Immature natural killer cell (primary cell): ENCODE results near the gene RSRC1. TPM values are rescaled to one million over a fixed set of nuclear protein-coding genes. Genes with fewer than 3 reads are reported as not detected.

Experiments
- DNase-seq, 3 donors: peaks; one replicate each; pipeline ENCODE4 v3.0.0; 2022; ENCODE audit warnings: mixed read lengths in 1 of 3
- H3K27ac Mint-ChIP-seq, 6 donors: one replicate each; pipeline ENCODE4 v1.8.0; 2020; ENCODE audit warnings: mixed read lengths in 6 of 6, mild to moderate bottlenecking in 5 of 6, inconsistent platforms in 4 of 6, moderate library complexity in 3 of 6
- H3K27me3 Mint-ChIP-seq, 3 donors: one replicate each; pipeline ENCODE4 v1.8.0; 2020 to 2021; ENCODE audit warnings: low read depth in 3 of 3, mild to moderate bottlenecking in 3 of 3, mixed read lengths in 3 of 3, moderate library complexity in 3 of 3, inconsistent platforms in 1 of 3
- H3K36me3 Mint-ChIP-seq, 3 donors: one replicate each; pipeline ENCODE4 v1.8.0; 2020; ENCODE audit warnings: mixed read lengths in 3 of 3, inconsistent platforms in 2 of 3, mild to moderate bottlenecking in 2 of 3
- H3K4me1 Mint-ChIP-seq, 2 donors: one replicate each; pipeline ENCODE4 v1.8.0; 2020; ENCODE audit warnings: inconsistent platforms in 2 of 2, mild to moderate bottlenecking in 2 of 2, mixed read lengths in 2 of 2, moderate library complexity in 1 of 2
- H3K4me3 Mint-ChIP-seq, 5 donors: one replicate each; pipeline ENCODE4 v1.8.0; 2020; ENCODE audit warnings: mild to moderate bottlenecking in 5 of 5, mixed read lengths in 5 of 5, inconsistent platforms in 3 of 5, moderate library complexity in 3 of 5
- H3K9me3 Mint-ChIP-seq, 6 donors: one replicate each; pipeline ENCODE4 v1.8.0; 2020; ENCODE audit warnings: mild to moderate bottlenecking in 6 of 6, mixed read lengths in 6 of 6, inconsistent platforms in 4 of 6, moderate library complexity in 3 of 6
- polyA plus RNA-seq, 3 donors: library from polyadenylated mRNA; unstranded; fragments of 300-500 nt; fragmentation: Illumina TruSeq; gene quantifications; one replicate each; pipeline ENCODE4 v1.2.3, GENCODE V29; 2021

The RSRC1 gene
- polyA plus RNA-seq, 3 donors from 2014 or later = 15.4 to 37.9 (median 37.1) TPM

DNA sequence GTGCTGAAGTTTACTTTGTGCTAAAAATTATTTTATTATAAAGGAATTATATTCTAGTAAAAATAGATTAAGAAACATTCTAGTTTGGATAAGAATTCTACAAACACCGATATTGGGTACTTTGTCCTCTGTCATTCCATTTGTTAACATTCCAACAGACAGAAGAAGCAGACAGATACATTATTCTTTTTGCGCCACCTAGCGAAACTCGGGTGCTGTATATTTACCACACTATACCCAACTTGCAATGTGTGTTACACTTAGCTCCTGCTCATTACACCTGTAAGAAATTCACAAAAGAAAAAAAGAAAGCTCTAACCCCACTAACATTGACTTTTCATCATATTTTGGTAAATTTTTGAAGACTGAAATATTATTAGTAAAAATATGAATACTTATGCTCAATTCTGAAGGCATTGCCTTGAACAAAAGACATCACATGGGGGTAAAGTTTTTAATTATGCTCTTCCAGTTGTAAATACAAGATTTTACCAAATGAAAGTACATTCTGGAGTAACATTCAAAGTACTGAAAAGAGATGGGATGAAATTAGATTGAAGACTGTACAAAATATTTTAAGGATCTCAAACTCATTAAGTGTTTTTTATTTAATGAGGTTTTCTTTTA, 324.6 kb downstream of the RSRC1 start:
- Mint-ChIP-seq H3K27me3 (peaks cover 0 to 2% (median 0%) of the 10 kb centered on the region in 3 donors), H3K36me3 (peaks cover 0 to 5% (median 0%) of the 10 kb centered on the region in 3 donors), H3K27ac (no peak overlapping the region), H3K9me3 (no peaks in the 10 kb centered on the region), H3K4me1 (no peaks in the 10 kb centered on the region), H3K4me3 (no peak overlapping the region)
- peak in 2 of 3 donors; percentile 14 to 21 for DNase-seq

DNA sequence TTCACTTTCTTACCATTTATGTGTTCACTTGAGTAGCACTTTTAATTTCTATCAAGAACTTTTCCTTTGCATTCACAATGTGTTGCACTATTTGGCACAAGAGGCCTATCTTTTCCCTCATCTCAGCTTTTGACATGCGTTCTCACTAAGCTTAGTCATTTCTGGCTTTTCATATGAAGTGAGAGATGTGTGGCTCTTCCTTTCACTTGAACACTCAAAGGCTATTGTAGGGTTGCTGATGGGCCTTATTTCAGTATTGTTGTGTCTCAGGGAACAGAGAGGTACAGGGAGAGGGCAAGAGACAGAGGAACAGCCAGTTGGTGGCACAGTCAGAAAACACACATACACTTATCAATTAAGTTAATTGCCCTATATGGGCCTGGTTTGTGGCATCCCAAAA, 333.7 kb downstream of the RSRC1 start:
- no peak overlapping the region for H3K4me3 Mint-ChIP-seq
- no peaks in the 10 kb centered on the region for H3K4me1 Mint-ChIP-seq
- H3K27ac Mint-ChIP-seq = no peak overlapping the region
- no peaks in the 10 kb centered on the region for H3K27me3 Mint-ChIP-seq
- H3K36me3 Mint-ChIP-seq = no peaks in the 10 kb centered on the region
- no peaks in the 10 kb centered on the region for H3K9me3 Mint-ChIP-seq
- DNase-seq = no peak

DNA sequence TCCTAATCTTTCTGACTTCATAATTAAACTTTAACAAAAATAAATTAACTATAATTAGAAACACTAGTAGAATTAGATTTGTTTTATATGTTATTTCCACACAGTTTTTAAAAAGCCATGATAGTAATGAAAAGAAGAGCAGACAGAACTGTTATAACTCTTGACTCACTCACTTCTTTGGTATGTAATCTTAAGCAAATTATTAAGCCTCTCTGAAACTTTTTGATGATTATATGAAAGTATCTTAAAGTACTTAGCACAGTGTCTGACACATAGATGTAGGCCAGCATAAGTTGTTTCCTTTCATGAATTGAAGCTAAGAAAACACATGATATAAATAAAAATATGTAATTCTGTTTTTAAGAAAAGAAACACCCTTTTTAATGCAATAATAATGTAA, 337.5 kb downstream of the RSRC1 start:
- no peak overlapping the region for H3K27ac Mint-ChIP-seq
- no peaks in the 10 kb centered on the region for H3K4me1 Mint-ChIP-seq
- H3K36me3 Mint-ChIP-seq = no peaks in the 10 kb centered on the region
- no peak for DNase-seq
- no peaks in the 10 kb centered on the region for H3K9me3 Mint-ChIP-seq
- H3K4me3 Mint-ChIP-seq = no peak overlapping the region
- H3K27me3 Mint-ChIP-seq = no peaks in the 10 kb centered on the region

DNA sequence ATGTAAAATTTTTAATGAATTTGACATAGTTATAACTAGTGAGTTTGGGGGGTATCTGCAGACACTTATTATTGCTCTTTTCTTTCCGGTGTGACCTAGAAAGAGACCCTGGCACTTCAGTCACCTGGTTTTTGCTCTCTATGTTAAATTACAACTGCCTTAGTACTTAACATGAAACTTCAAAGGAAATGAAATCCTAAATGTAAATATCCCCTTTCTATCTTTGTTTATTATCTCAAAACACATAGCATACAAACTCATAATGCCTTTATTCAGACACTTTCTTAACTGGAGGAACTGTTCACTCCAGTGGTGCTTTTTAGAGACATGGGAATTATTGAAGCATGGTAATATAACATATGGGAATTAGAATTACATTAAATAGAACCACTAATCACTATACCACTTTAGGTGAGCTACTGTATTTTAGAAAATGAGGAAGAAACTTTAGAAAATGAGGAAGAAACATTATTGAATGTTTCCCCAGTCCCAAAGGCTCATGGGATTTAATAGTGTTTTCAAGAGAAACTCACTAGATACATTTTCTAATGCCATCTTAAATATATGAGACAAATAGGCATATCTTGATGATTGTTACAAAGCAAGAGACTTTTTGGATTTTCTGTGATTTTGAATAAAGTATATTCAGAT, 341.6 kb downstream of the RSRC1 start:
- no peak overlapping the region for H3K4me3 Mint-ChIP-seq
- H3K36me3 Mint-ChIP-seq = peaks cover 0 to 6% (median 5%) of the 10 kb centered on the region in 3 donors
- peaks cover 2 to 12% of the 10 kb centered on the region in 2 donors for H3K4me1 Mint-ChIP-seq
- no peak overlapping the region for H3K27ac Mint-ChIP-seq
- peaks cover 0 to under 1% (median 0%) of the 10 kb centered on the region in 3 donors for H3K27me3 Mint-ChIP-seq
- no peaks in the 10 kb centered on the region for H3K9me3 Mint-ChIP-seq
- no peak for DNase-seq

DNA sequence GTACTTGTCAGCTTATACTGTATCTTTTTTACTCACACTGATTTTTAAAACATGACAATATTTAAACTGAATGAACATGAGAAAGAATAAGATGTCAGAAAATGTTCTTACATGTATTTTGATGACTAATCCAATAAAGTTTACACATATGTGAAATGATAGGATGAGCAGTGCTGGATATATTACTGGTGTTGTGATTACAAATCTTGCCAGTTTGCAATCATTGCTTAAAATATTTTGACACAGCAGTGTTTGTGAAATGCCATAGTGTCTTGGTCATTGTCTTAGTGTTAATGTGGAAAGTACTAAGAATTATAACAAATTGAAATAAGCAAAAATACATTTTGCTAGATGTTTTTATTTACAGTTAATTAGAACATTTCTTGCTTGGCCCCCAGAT, 342.4 kb downstream of the RSRC1 start:
- H3K4me3 Mint-ChIP-seq = no peak overlapping the region

DNA sequence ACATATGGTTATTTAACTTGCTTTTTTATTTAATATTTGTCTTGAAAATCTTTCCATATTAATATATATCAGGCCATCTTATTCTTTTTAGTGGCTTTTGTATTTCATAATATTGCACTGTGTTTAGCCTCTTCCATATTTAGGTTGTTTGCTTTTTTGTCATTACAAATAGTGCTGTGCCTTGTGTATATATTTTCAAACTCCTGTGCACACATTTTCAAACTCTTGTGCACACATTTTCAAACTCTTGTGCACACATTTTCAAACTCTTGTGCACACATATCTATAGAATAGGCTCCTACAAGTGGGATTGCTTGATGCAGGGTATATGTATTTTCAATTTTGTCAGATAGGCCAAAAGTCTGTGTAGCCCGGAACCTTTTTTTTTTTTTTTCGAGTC, 343.1 kb downstream of the RSRC1 start:
- Mint-ChIP-seq H3K36me3 (peaks cover 0 to 7% (median 5%) of the 10 kb centered on the region in 3 donors), H3K9me3 (no peaks in the 10 kb centered on the region), H3K4me3 (no peak overlapping the region), H3K27ac (no peak overlapping the region), H3K4me1 (peaks cover 2 to 12% of the 10 kb centered on the region in 2 donors), H3K27me3 (peaks cover 0 to 2% (median 0%) of the 10 kb centered on the region in 3 donors)
- no peak for DNase-seq

More for the DNA sequence above, 342.4 kb downstream of the RSRC1 start:
- Mint-ChIP-seq H3K36me3 (peaks cover 0 to 7% (median 5%) of the 10 kb centered on the region in 3 donors), H3K4me1 (peaks cover 2 to 12% of the 10 kb centered on the region in 2 donors), H3K27me3 (peaks cover 0 to 2% (median 0%) of the 10 kb centered on the region in 3 donors), H3K9me3 (no peaks in the 10 kb centered on the region), H3K27ac (no peak overlapping the region)
- no peak for DNase-seq

DNA sequence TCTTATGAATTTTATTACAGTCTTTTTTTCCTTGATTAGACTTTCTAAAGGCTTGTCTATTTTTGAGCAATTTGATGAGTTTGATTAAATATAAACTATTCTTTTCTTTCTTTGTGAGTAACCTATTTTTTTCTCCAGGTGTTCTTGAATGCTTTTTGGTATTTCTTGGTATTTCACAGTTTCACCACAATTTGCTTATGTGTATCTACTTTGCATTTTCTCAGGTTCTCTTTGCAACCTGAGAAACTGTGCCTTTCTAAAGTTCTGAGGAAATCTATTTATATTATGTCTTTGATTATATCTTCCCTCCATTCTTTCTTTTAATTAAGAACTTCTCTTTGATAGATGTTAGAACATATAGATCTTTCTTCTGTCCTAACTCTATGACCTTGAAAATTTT, 344.0 kb downstream of the RSRC1 start:
- H3K27ac Mint-ChIP-seq = no peak overlapping the region
- H3K4me1 Mint-ChIP-seq = peaks cover 2 to 12% of the 10 kb centered on the region in 2 donors
- no peak for DNase-seq
- peaks cover 0 to 7% (median 5%) of the 10 kb centered on the region in 3 donors for H3K36me3 Mint-ChIP-seq
- H3K9me3 Mint-ChIP-seq = no peaks in the 10 kb centered on the region
- H3K4me3 Mint-ChIP-seq = no peak overlapping the region
- H3K27me3 Mint-ChIP-seq = peaks cover 0 to 2% (median 0%) of the 10 kb centered on the region in 3 donors

DNA sequence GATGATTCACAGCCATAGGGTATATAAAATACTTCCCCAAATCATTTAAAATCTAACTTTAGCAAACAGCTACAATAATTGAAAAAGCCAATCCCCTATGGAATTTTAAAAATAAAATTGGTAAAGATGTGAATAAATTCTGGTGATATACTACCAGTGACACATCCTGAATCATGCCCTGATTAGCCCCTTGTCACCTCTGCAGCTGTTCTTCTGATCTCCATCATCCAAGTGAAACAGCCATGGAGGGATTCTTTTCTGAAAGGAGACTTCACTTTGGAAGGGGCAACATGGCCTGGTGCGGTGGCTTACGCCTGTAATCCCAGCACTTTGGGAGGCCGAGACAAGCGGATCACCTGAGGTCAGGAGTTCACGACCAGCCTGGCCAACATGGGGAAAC, 345.5 kb downstream of the RSRC1 start:
- DNase-seq = no peak
- H3K27ac Mint-ChIP-seq = no peak overlapping the region
- no peak overlapping the region for H3K4me3 Mint-ChIP-seq
- no peaks in the 10 kb centered on the region for H3K9me3 Mint-ChIP-seq
- peaks cover 0 to 2% (median 0%) of the 10 kb centered on the region in 3 donors for H3K27me3 Mint-ChIP-seq
- peaks cover 0 to 7% (median 5%) of the 10 kb centered on the region in 3 donors for H3K36me3 Mint-ChIP-seq
- peaks cover 2 to 12% of the 10 kb centered on the region in 2 donors for H3K4me1 Mint-ChIP-seq

DNA sequence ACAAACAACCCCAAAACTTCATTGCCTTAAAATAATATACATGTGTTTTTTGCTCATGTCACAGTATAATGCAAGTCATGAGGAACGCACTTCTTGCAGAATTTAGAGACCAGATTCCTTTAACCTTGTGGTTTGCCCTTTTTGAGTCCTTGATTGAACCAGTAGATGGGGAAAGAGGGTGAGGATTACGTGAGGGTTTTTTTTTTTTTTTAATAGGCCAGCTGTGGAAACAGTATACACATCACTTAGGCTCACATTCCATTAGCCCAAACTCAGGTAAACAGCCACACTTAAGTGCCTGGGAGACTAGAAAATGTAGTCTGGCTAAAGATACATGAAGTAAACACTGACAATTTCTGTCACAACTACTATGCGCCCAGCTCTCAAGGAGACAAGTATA, 346.2 kb downstream of the RSRC1 start:
- DNase-seq = no peak
- peaks cover 0 to 11% (median 5%) of the 10 kb centered on the region in 3 donors for H3K36me3 Mint-ChIP-seq
- H3K27ac Mint-ChIP-seq = no peak overlapping the region
- peaks cover 2 to 12% of the 10 kb centered on the region in 2 donors for H3K4me1 Mint-ChIP-seq
- H3K4me3 Mint-ChIP-seq = no peak overlapping the region
- H3K9me3 Mint-ChIP-seq = no peaks in the 10 kb centered on the region
- H3K27me3 Mint-ChIP-seq = peaks cover 0 to 2% (median 0%) of the 10 kb centered on the region in 3 donors

DNA sequence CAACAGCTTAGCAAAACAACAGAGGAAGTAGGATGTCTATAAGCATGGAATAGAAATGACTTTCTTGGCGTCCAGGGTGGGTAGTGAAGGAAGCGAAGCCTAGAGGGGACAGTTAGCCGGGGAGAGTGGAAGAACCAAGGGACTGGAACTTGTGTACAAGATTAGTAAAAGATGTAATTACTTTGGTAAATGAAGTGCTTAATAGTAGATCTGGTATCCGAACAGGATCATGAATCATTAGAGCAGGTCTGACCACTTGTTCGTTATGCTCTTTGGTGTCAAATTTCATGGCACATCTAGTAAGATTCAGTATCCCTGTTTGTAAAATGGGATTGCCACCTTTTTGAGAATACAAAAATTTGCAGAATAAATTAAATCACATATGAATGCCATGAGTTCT, 348.6 kb downstream of the RSRC1 start:
- H3K9me3 Mint-ChIP-seq = no peaks in the 10 kb centered on the region
- no peak overlapping the region for H3K4me3 Mint-ChIP-seq
- H3K4me1 Mint-ChIP-seq = peaks cover 2 to 12% of the 10 kb centered on the region in 2 donors
- H3K36me3 Mint-ChIP-seq = peaks cover 0 to 11% (median 5%) of the 10 kb centered on the region in 3 donors
- H3K27me3 Mint-ChIP-seq = peaks cover 0 to 2% (median 0%) of the 10 kb centered on the region in 3 donors
- H3K27ac Mint-ChIP-seq = no peak overlapping the region
- DNase-seq = no peak

DNA sequence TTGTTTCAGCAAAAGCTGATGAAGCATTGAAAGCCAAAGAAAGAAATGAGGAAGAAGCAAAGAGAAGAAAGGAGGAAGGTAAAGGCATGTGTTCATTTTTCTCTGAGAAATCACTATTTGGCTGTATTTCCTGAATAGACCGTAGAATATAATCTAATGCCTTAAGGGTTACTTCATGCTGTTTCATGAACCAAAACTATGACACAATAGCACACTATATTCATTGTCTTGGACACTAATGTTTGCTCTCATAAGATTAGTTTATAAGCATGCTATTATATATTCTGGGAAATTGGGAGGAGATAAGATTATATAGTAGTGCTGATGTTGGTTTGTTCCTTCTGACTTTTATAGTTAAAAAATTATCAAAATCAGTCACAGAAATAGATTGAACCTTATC, 351.0 kb downstream of the RSRC1 start:
- Mint-ChIP-seq H3K27me3 (peaks cover 0 to 2% (median 0%) of the 10 kb centered on the region in 3 donors), H3K27ac (peak overlapping the region in 1 of 6 donors; percentile 35), H3K9me3 (no peaks in the 10 kb centered on the region), H3K36me3 (peaks cover 0 to 11% (median 0%) of the 10 kb centered on the region in 3 donors), H3K4me3 (no peak overlapping the region), H3K4me1 (no peaks in the 10 kb centered on the region)
- DNase-seq = no peak

DNA sequence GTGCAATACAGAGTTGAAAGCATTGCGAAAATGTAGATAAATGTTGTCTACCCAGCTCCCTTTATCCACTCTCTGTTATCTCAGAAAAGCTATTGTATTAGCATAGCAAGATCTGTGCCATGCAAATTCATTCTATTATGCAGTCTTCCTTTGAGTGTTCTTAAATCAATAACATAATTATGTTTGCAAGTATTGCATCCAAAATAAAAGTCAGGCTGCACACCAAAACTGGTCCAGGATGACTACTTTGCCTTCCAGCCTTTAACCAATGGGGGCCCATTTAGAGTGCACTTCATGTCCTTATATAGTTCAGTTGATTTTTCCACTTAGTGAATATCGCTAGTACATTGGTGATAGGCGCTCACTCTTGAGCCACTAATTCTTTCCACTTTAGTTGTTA, 353.7 kb downstream of the RSRC1 start:
- peaks cover 0 to 5% (median 0%) of the 10 kb centered on the region in 3 donors for H3K36me3 Mint-ChIP-seq
- no peaks in the 10 kb centered on the region for H3K9me3 Mint-ChIP-seq
- H3K27me3 Mint-ChIP-seq = no peaks in the 10 kb centered on the region
- no peak for DNase-seq
- H3K4me3 Mint-ChIP-seq = no peak overlapping the region
- H3K27ac Mint-ChIP-seq = no peak overlapping the region
- no peaks in the 10 kb centered on the region for H3K4me1 Mint-ChIP-seq

DNA sequence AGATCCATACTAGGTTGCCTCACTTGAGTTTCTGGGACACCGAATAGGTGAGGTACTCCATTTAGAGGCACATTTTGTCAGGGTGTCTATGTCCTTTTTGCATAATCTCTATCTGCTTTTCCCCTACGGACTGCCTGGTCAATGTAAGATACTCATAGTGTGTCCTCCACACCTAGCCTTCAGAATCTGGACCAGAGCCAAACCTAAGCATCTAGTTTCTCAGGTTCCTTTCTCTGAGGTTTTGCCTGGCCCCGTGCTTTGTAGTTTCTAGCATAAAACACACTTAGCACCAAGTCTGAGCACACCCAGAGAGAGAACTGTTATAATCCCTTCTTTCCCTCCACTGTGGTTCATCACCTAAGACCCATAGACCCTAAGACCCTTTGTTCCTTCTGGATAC, 355.2 kb downstream of the RSRC1 start:
- H3K9me3 Mint-ChIP-seq = no peaks in the 10 kb centered on the region
- H3K27me3 Mint-ChIP-seq = no peaks in the 10 kb centered on the region
- DNase-seq = no peak
- no peak overlapping the region for H3K4me3 Mint-ChIP-seq
- H3K4me1 Mint-ChIP-seq = no peaks in the 10 kb centered on the region
- H3K27ac Mint-ChIP-seq = no peak overlapping the region
- peaks cover 0 to 5% (median 0%) of the 10 kb centered on the region in 3 donors for H3K36me3 Mint-ChIP-seq

DNA sequence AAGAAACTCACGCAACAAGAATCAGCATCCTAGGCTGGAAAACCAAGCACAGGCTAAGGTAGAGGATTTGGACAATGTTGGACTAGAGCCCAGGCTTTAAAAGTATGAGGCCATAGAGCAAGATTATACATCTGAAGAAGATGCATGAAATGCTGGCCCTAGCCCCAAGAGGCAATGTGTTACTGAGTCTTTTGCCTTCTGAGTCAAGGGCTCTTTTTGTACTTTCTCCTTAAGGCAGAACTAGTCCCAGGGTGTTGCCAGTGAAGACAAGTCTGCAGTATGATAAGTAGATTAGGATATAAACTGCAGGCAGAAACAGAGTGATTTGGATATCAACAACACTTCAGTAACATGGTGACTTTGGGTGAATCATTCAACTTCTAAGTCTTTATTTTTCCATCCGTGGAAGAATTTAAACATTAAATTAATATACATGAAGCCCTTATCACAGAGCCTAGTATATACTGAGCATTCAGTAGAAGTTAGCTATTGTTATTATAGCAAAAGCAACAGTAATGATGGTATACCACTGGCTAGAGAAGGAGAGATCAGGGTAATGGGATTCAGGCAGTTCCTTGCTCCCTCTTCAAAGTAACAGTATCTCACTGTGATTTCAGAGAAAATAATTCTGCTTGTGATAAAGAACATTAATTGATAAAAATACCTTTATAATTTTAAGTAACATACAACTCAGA, 361.2 kb downstream of the RSRC1 start:
- Mint-ChIP-seq H3K4me3 (no peak overlapping the region), H3K4me1 (no peaks in the 10 kb centered on the region), H3K27ac (no peak overlapping the region), H3K27me3 (peaks cover 0 to 2% (median 0%) of the 10 kb centered on the region in 3 donors), H3K36me3 (peaks cover 0 to 8% (median 8%) of the 10 kb centered on the region in 3 donors), H3K9me3 (no peaks in the 10 kb centered on the region)
- no peak for DNase-seq
